PC-9 (cell line): Measurements from ENCODE around the gene PNCK.

Source experiments
- EZH2 ChIP-seq: fragments of 200-600 bp; sonication (generic); IDR thresholded peaks from 2 replicates; pipeline ENCODE4 v1.8.0; 2017; ENCODE audit warnings: antibody characterized with exemption, low read depth
- TF ChIP-seq, protein P1 (sequence below): fragments of 200-600 bp; sonication (generic); conservative IDR thresholded peaks from 2 replicates; pipeline ENCODE4 v1.6.1; 2017; ENCODE audit warnings: mixed run types, antibody characterized with exemption, mild to moderate bottlenecking, moderate library complexity

DNA sequence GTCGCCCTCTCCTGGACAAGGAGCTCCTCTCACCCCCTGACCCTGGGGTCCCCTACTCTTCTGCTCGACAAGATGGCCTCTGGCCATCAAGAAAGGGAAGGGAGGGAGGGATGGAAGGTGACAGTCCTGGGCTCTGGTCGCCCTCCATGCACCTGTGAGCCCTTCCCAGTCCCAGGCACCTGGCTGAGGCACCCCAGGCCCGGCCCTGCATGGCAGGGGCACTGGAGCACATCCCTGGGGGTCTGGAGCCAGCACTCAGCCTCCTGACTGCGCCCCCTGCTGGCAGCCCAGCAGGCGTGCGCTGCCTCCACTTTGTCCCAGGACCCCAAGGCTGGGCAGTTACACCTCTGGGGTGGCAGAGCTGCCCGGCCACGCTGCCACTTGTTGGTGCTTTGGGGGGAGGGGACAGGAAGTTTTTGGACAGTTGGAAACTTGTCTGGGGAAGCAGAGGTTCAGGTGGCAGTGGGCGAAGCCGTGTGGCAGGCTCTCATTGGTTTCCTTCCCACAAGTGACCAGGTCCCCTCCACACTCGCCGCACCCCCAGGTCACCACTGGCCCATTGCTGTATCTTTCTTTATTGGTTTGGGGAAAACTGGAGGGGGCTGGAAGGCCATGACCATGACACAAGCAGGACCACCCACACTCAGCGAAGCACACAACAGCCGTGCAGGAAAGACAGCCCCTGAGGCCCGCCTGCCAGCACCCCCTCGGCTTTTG, 4.3 kb downstream of the PNCK start:
- TF ChIP-seq, protein P1, sequence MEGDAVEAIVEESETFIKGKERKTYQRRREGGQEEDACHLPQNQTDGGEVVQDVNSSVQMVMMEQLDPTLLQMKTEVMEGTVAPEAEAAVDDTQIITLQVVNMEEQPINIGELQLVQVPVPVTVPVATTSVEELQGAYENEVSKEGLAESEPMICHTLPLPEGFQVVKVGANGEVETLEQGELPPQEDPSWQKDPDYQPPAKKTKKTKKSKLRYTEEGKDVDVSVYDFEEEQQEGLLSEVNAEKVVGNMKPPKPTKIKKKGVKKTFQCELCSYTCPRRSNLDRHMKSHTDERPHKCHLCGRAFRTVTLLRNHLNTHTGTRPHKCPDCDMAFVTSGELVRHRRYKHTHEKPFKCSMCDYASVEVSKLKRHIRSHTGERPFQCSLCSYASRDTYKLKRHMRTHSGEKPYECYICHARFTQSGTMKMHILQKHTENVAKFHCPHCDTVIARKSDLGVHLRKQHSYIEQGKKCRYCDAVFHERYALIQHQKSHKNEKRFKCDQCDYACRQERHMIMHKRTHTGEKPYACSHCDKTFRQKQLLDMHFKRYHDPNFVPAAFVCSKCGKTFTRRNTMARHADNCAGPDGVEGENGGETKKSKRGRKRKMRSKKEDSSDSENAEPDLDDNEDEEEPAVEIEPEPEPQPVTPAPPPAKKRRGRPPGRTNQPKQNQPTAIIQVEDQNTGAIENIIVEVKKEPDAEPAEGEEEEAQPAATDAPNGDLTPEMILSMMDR: peak; percentile 83
- no peak for TF ChIP-seq EZH2
